HepG2 (cell line): ENCODE results near the gene GPC6. TPM values are rescaled to one million over a fixed set of nuclear protein-coding genes. Genes with fewer than 3 reads are reported as not detected.

Experiments used
- ATAC-seq: fragments of 200-7000 bp; cut with Tn5 transposase; 3 replicates; pipeline ENCODE4 v1.9.1; 2020; ENCODE audit warnings: mild to moderate bottlenecking, moderate library complexity
- BruUV-seq: library from RNA; stranded (reverse); fragments of 400-500 nt; replicated peaks from 2 replicates; lab custom pipeline; 2021; lab: Mats Ljungman, UMichigan
- CTCF ChIA-PET: fragments of 300-600 bp; formaldehyde crosslinking; extraction: SDS; loops from one replicate; lab custom pipeline; 2021; ENCODE audit warnings: low total read pairs, inconsistent platforms, low intra/inter-chr PET ratio; lab: Yijun Ruan, JAX
- POLR2A ChIA-PET: fragments of 350-600 bp; sonication (Branson Sonifier 250); formaldehyde crosslinking; loops from one replicate; lab custom pipeline; 2020; ENCODE audit warnings: antibody characterized with exemption, inconsistent platforms; lab: Yijun Ruan, JAX
- DNase-seq: peaks from one replicate; pipeline ENCODE4 v3.0.0-alpha.2; 2015; ENCODE audit warnings: low spot score
- FAIRE-seq: peaks from 3 replicates; lab custom pipeline; 2011; peaks lifted over from hg19 to GRCh38; lab: Jason Lieb, UNC
- H2AFZ ChIP-seq: one replicate; pipeline ENCODE4 v1.6.1; 2011; ENCODE audit warnings: low read length, inconsistent platforms
- H3K27ac ChIP-seq: fragments of 300-600 bp; 3 replicates; pipeline ENCODE4 v1.8.0; 2011; ENCODE audit warnings: mixed run types, mild to moderate bottlenecking, mixed read lengths, low read length, inconsistent platforms; ENCODE audit not compliant: insufficient read depth; ENCODE audit errors: extremely low read length
- H3K27me3 ChIP-seq, 2 experiments: fragments of 200-600 bp in 1 of 2; 2 replicates in 1 of 2; 3 replicates in 1 of 2; pipeline versions ENCODE4 v1.6.0 to v1.8.0; 2011; ENCODE audit warnings: low read length in 2 of 2, mild to moderate bottlenecking in 2 of 2, moderate library complexity in 2 of 2, inconsistent platforms in 1 of 2; ENCODE audit not compliant: insufficient read depth in 2 of 2, control insufficient read depth in 1 of 2
- H3K36me3 ChIP-seq, 2 experiments: fragments of 200-600 bp in 1 of 2; replicated peaks in 1 of 2; 2 replicates in 1 of 2; 3 replicates in 1 of 2; pipeline versions ENCODE4 v1.5.1 to v1.8.0; 2011; ENCODE audit warnings: low read length in 2 of 2, inconsistent platforms in 1 of 2; ENCODE audit not compliant: insufficient read depth in 2 of 2, control insufficient read depth in 1 of 2
- H3K4me1 ChIP-seq: 2 replicates; pipeline ENCODE4 v1.5.1; 2012; ENCODE audit warnings: low read length, inconsistent platforms; ENCODE audit not compliant: insufficient read depth
- H3K4me2 ChIP-seq: 2 replicates; pipeline ENCODE4 v1.6.0; 2011; ENCODE audit warnings: low read depth, low read length, inconsistent platforms
- H3K4me3 ChIP-seq, 3 experiments: fragments of 200-600 bp in 1 of 3; sonication (generic), shearing (Covaris generic) in 1 of 3; replicated peaks in 1 of 3; 2 replicates each; pipeline ENCODE4 v1.5.1; 2011 to 2016; ENCODE audit warnings: low read length in 3 of 3, inconsistent platforms in 2 of 3, low read depth in 2 of 3, mild to moderate bottlenecking in 2 of 3, control low read depth in 1 of 3, mixed read lengths in 1 of 3; ENCODE audit not compliant: insufficient read depth in 1 of 3
- H3K79me2 ChIP-seq: one replicate; pipeline ENCODE4 v1.6.1; 2011; ENCODE audit warnings: low read length, inconsistent platforms; ENCODE audit not compliant: insufficient read depth
- H3K9ac ChIP-seq: 2 replicates; pipeline ENCODE4 v1.6.0; 2011; ENCODE audit warnings: mild to moderate bottlenecking, low read depth, low read length, inconsistent platforms; ENCODE audit not compliant: insufficient read depth
- H3K9me3 ChIP-seq: 2 replicates; pipeline ENCODE4 v1.5.1; 2012; ENCODE audit warnings: mild to moderate bottlenecking, low read length
- H4K20me1 ChIP-seq: 2 replicates; pipeline ENCODE4 v1.6.0; 2011; ENCODE audit warnings: inconsistent platforms, mild to moderate bottlenecking, low read length, moderate library complexity; ENCODE audit not compliant: insufficient read depth
- ATF3 ChIP-seq: sonication (generic); formaldehyde crosslinking; IDR thresholded peaks from 2 replicates; pipeline ENCODE4 v1.4.0; 2020; ENCODE audit warnings: missing genetic modification reagents
- CHD2 ChIP-seq: IDR thresholded peaks from 2 replicates; pipeline ENCODE4 v1.6.1; 2011; ENCODE audit warnings: low read depth, low read length, improper control_type of control experiment
- GLMP ChIP-seq: sonication (generic); formaldehyde crosslinking; IDR thresholded peaks from 2 replicates; pipeline ENCODE4 v1.9.0; 2021; ENCODE audit warnings: missing genetic modification reagents, mild to moderate bottlenecking, borderline replicate concordance
- GZF1 ChIP-seq: sonication (generic); formaldehyde crosslinking; IDR thresholded peaks from 2 replicates; pipeline ENCODE4 v1.5.1; 2020; ENCODE audit warnings: mild to moderate bottlenecking, missing genetic modification reagents
- HES4 ChIP-seq: sonication (generic); formaldehyde crosslinking; IDR thresholded peaks from 2 replicates; pipeline ENCODE4 v1.9.0; 2021; ENCODE audit warnings: mild to moderate bottlenecking, missing genetic modification reagents, borderline replicate concordance
- JUN ChIP-seq: sonication (generic); formaldehyde crosslinking; IDR thresholded peaks from 2 replicates; pipeline ENCODE4 v1.4.0; 2020; ENCODE audit warnings: mild to moderate bottlenecking, missing genetic modification reagents
- PHF5A ChIP-seq: IDR thresholded peaks from one replicate; pipeline ENCODE4 v1.6.1; 2018; ENCODE audit warnings: low read depth, missing genetic modification reagents; ENCODE audit not compliant: unreplicated experiment
- PHF8 ChIP-seq: sonication (generic); formaldehyde crosslinking; IDR thresholded peaks from 2 replicates; pipeline ENCODE4 v1.5.0; 2020; ENCODE audit warnings: missing genetic modification reagents
- RFXANK ChIP-seq: IDR thresholded peaks from 2 replicates; pipeline ENCODE4 v1.6.1; 2016
- TEAD3 ChIP-seq: optimal IDR thresholded peaks from 2 replicates; pipeline ENCODE3; 2016; ENCODE audit warnings: borderline replicate concordance
- TERF1 ChIP-seq: sonication (generic); formaldehyde crosslinking; IDR thresholded peaks from 2 replicates; pipeline ENCODE4 v1.8.0; 2022; ENCODE audit warnings: mild to moderate bottlenecking, missing genetic modification reagents, moderate library complexity
- ZBTB34 ChIP-seq: sonication (generic); formaldehyde crosslinking; IDR thresholded peaks from 2 replicates; pipeline ENCODE4 v1.8.0; 2022; ENCODE audit warnings: mild to moderate bottlenecking, missing genetic modification reagents
- ZNF713 ChIP-seq: sonication (generic); formaldehyde crosslinking; IDR thresholded peaks from 2 replicates; pipeline ENCODE4 v1.4.0; 2020; ENCODE audit warnings: mild to moderate bottlenecking, missing genetic modification reagents
- ZNF746 ChIP-seq: sonication (generic); formaldehyde crosslinking; IDR thresholded peaks from 2 replicates; pipeline ENCODE4 v1.8.0; 2022; ENCODE audit warnings: mild to moderate bottlenecking, missing genetic modification reagents
- WGBS: methylation state at CpG from one replicate; pipeline ENCODE4 v1.1.6; 2017; ENCODE audit warnings: low lambda C conversion rate; 5-methylcytosine and 5-hydroxymethylcytosine counted together
- in situ Hi-C: cut with HindIII; loops from 2 replicates; pipeline ENCODE4 v1.10.0; 2017; ENCODE audit warnings: low pct_unique_long_range_greater_than_20kb; ENCODE audit not compliant: extremely low pct_ligation_motif_present
- intact Hi-C: fragments of 100-400 bp; cut with micrococcal nuclease; formaldehyde crosslinking; loops from one replicate; pipeline ENCODE4 v1.10.0; 2022; ENCODE audit not compliant: unreplicated experiment
- polyA plus RNA-seq, 8 experiments: library from polyadenylated mRNA; depleted of rRNA in 3 of 8; stranded (reverse) in 7 of 8; unstranded in 1 of 8; fragments of >200 nt; fragmentation: Illumina TruSeq in 4 of 8; extraction: Trizol in 4 of 8; gene quantifications; 2 replicates each; pipeline versions ENCODE4 v1.2.1 to v1.2.3, GENCODE V29; 2011 to 2016; ENCODE audit warnings: low read depth in 4 of 8, missing spikeins in 1 of 8, mixed read lengths in 1 of 8; ENCODE audit not compliant: insufficient read depth in 1 of 8
- total RNA-seq, 5 experiments: library from RNA; depleted of rRNA; stranded (reverse); fragments of >200 nt; fragmentation: Illumina TruSeq; extraction: Trizol; gene quantifications; 2 replicates each; pipeline ENCODE4 v1.2.3, GENCODE V29; 2016; ENCODE audit warnings: low read depth in 1 of 5

GPC6 gene
- total and polyA plus RNA-seq, 2 of the 13 experiments (the other 11 are each of a cell fraction or from before 2014, with no cell fraction given) = 24.5 to 33.9 TPM

GRCh38 chr13:93182406-93182805, 44.2 kb upstream of the GPC6 start:
- intact Hi-C loops = no loop called here
- no peak for TF ChIP-seq GLMP (CRISPR knock-in tag)
- no peak for TF ChIP-seq CHD2
- TF ChIP-seq HES4 (CRISPR knock-in tag) = no peak
- no peak for TF ChIP-seq ZNF713 (CRISPR knock-in tag)
- no peak for TF ChIP-seq ZBTB34 (CRISPR knock-in tag)
- TF ChIP-seq PHF8 (CRISPR knock-in tag) = no peak
- no peak for TF ChIP-seq RFXANK (CRISPR knock-in tag)
- TF ChIP-seq ZNF746 (CRISPR knock-in tag) = no peak
- TF ChIP-seq JUN (CRISPR knock-in tag) = no peak
- TF ChIP-seq ATF3 = no peak
- TF ChIP-seq PHF5A (CRISPR knock-in tag) = no peak
- TF ChIP-seq TEAD3 (CRISPR knock-in tag) = no peak
- no peak for TF ChIP-seq GZF1
- TF ChIP-seq TERF1 = no peak

More at GRCh38 chr13:93182406-93182805, 44.2 kb upstream of the GPC6 start:
- no peak for DNase-seq
- no peaks in the 10 kb centered on the region for H3K36me3 ChIP-seq
- WGBS = 32% methylated on average over 3 of the region's 3 CpGs
- POLR2A ChIA-PET = no interaction called here
- CTCF ChIA-PET = no interaction called here
- H3K27me3 ChIP-seq = no peaks in the 10 kb centered on the region; a peak in 2 of 5 replicates
- H3K9ac ChIP-seq = no peak overlapping the region
- no peak overlapping the region for H2AFZ ChIP-seq
- no peaks in the 10 kb centered on the region for H4K20me1 ChIP-seq
- no peak for FAIRE-seq
- H3K79me2 ChIP-seq = no peaks in the 10 kb centered on the region
- H3K4me1 ChIP-seq = no peaks in the 10 kb centered on the region
- H3K9me3 ChIP-seq = no peaks in the 10 kb centered on the region
- in situ Hi-C loops = no loop called here
- no peak overlapping the region for H3K4me3 ChIP-seq
- BruUV-seq = no TSS peak
- H3K27ac ChIP-seq = no peak overlapping the region
- H3K4me2 ChIP-seq = no peak overlapping the region
- ATAC-seq = no peak
